ENCODE measurements around the gene EMCN.
"Not testable (repeated sequence)": the region's sequence is repeated elsewhere in the genome, so short reads cannot be mapped to it uniquely, and the experiment has no call there.

EMCN gene

DNA sequence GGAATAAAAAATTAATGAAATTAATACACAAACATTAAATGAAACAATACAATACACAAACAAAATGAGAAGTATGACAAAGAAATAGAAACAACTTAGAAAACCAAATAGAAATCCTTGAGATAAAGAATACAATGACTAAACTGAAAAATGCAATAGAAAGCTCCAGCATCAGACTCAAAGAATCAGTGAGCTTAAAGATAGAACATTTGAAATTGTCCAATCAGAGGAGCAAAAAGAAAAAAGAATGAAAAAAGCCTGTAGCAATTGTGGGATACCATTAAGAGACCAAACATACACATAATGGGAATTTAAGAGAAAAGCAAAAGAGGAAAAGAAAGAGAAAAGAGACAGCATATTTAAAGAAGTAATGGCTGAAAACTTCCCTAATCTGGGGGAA, 25.7 kb downstream of the EMCN start:
- no peak for DNase-seq (ENCODE audit: low spot score)

- DNase-seq (ENCODE audit: low spot score) = no peak
Observed at GRCh38 chr4:100489305-100489704, 28.5 kb downstream of the EMCN start.

GRCh38 chr4:100486496-100486895, 31.3 kb downstream of the EMCN start:
- no peak for DNase-seq (ENCODE audit: low spot score)

DNA sequence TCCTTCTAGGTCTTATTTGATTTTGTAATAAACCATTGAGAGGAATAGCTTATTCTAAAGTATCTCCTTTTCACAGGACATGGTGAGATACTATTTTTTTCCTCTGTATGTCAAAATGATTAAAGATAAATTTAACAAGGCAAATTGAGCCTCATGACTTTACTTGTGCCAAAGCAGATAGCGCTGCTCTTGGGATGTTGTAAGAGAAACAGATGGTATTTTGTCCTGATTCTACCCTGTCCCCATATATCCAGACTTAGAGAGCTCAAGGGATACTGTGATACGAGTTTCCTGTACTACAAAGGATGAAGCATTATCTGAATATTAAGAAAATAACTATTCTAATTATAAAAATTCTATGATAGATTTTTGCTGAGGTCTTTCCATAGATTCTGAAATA, 34.0 kb downstream of the EMCN start:
- DNase-seq (ENCODE audit: low spot score) = no peak

GRCh38 chr4:100479971-100480370, 37.9 kb downstream of the EMCN start:
- no peak for DNase-seq (ENCODE audit: low spot score)

- no peak for DNase-seq (ENCODE audit: low spot score)
Observed at GRCh38 chr4:100469555-100469954, 48.3 kb downstream of the EMCN start.

- no peak for DNase-seq (ENCODE audit: low spot score)
Observed at GRCh38 chr4:100466501-100466900, 51.3 kb downstream of the EMCN start.

DNA sequence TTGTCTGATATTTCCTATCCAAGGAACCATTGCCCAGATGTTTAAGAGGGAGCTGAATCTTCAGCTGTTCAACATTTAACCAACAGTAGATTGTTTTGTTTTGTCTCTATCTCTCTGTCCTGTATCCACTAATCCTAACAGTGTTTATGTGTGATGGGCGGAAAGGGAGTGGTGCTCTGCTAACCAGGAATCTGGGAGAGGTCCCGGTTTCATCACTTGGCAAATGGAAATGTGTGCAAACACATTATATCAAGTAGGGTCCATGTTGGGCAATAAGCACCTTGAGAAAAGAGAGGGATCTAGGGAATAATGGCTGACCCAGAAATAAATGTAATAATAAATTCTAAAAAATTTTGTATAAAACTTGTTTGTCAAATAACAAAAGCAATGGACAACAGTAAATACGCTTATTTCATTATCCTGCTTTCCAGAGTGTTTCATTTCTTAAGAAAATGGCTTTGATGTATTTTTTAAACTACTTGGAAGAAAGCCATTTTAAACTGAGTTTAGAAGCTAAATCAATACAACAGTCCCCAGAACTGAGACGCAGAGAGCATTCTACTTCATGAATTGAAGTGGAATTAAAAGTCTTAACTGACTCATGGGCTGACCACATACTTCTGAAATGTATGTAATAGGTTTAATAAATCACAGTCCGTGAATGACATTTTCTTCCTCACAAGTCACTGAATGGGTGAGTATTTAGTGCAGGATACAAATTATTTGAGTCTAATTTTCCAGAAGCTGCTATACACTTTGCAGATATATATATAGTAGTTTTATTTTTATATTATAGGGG, 55.8 kb downstream of the EMCN start:
- DNase-seq (ENCODE audit: low spot score) = no peak

GRCh38 chr4:100450449-100450848, 67.4 kb downstream of the EMCN start:
- DNase-seq (ENCODE audit: low spot score) = no peak

DNA sequence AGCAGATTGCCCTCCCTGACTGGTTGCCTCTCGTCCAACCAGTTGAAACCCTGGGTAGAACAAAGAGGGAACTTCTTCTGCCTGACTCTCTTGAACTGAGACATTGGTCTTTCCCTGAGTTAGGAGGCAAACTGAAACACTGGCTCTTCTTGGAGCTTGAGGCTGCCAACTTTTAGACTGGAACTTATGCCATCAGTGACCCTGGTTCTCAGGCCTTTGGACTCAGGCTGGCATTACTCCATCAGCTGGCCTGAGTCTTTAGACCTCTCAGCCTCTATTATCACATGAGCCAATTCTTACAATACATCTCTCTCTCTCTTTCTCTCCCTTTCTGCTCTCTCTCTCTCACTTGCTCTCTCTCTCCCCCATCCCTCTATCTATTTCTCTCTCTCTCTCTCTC, 86.4 kb downstream of the EMCN start:
- no peak for DNase-seq (ENCODE audit: low spot score)

- DNase-seq (ENCODE audit: low spot score) = no peak
Observed at GRCh38 chr4:100430451-100430850, 87.4 kb downstream of the EMCN start.

- DNase-seq (ENCODE audit: low spot score) = no peak
Observed at GRCh38 chr4:100429616-100430015, 88.2 kb downstream of the EMCN start.

DNA sequence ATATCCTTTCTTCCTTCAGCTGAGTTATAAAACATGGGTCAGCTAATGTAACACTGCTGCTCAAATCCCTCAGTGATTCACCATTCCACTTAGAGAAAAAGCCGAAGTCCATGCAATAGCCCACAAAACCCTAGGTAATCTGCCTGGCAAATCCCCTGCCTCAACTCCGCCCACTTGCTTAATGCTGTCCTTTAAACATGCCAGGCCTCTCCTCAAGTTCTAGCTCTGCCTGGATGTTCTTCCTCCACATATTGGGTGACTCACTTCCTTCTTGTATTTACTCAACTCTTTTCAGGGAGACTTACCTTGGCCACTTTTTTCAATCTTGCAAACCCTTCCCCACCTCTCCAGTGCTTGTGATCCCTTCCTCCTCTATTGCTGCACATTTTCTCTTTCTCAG, 89.8 kb downstream of the EMCN start:
- no peak for DNase-seq (ENCODE audit: low spot score)

- DNase-seq (ENCODE audit: low spot score) = no peak
Observed at GRCh38 chr4:100424376-100424775, 93.4 kb downstream of the EMCN start.

GRCh38 chr4:100422894-100423293, 94.9 kb downstream of the EMCN start:
- DNase-seq (ENCODE audit: low spot score) = no peak

- peak; percentile 43 for DNase-seq (ENCODE audit: low spot score)
Observed at GRCh38 chr4:100421361-100421978, 96.4 kb downstream of the EMCN start.

DNA sequence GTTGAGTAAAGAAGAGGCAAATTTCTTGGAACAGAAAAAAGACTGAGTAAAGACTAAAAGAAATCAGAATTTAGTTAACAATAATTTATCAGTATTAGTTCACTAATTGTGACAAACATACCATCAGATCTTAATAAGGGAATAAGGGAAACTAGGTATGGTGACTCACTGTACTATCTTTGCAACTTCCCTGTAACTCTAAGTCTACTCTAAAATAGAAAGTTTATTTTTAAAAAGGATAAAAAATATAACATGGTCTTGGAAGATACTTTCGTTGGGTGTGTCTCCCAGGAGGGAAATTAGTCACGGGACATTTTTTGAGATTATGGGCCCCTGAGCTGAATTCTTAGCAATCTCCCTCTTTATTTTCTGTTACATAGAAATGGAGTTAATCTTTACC, 97.3 kb downstream of the EMCN start:
- no peak for DNase-seq (ENCODE audit: low spot score)

- DNase-seq (ENCODE audit: low spot score) = no peak
Observed at GRCh38 chr4:100417565-100417964, 100.3 kb downstream of the EMCN start.

DNA sequence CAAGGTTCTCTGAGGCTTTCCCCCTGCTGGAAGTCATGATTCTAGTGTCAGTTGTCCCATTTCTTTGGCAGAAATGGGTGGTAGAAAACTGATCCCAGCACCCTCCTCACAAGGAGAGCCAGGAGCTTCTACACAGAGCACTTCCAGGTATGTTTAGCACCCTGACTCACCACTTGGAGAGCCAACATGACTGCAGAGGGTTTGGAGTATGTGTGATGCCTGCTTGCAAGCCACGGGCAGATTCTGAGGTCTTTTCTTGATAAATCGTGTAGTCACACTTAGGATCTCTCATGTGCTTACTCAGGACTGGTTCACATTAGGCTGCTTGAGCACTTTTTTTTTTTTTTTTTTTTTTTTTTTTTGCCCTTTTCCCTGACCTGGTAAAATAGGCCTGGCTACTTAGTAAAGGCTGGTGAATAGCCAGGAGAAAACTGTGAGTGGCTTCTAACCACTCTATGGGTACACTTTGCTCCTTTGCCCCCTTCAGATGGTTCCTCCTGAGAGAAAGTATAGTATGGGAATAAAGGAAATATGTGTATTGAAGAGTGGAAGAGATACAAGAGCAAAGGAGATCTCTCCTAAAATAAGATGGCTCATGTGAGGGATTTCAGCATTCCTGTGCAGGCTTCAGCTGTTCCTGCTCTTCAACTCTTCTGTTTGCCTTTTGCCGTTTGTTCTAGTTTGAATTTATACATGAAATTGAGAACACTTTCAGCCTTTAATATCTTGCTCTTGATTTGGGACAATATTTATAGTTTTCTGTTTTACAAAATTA, 103.6 kb downstream of the EMCN start:
- DNase-seq (ENCODE audit: low spot score) = no peak

GRCh38 chr4:100391863-100392262, 126.0 kb downstream of the EMCN start:
- no peak for DNase-seq (ENCODE audit: low spot score)

GRCh38 chr4:100391086-100391485, 126.7 kb downstream of the EMCN start:
- no peak for DNase-seq (ENCODE audit: low spot score)

DNA sequence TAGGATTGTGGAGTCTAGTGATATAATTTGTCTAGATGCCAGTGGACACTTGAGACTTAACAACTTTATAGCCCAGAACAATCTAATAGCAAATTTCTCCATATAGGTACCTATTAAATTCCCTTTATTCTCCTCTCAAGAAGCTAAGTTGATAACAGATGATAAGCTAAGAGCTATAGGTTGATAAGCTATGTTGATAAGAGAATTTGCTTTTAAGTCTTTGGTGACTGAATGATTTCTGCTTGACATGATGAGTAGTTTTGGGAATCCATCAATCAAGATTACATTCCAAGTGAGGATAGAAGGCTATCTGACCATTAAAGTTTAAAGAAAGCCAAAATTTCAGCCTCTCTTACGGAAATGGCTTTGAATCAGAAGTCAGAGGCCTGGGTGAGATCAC, 131.6 kb downstream of the EMCN start:
- no peak for DNase-seq (ENCODE audit: low spot score)

GRCh38 chr4:100380401-100380800, 137.4 kb downstream of the EMCN start:
- not testable (repeated sequence) for DNase-seq (ENCODE audit: low spot score)
